ENCODE results near the gene ESYT2. TPM values are rescaled to one million over a fixed set of nuclear protein-coding genes. Genes with fewer than 3 reads are reported as not detected.

Gene ESYT2
- total and polyA plus RNA-seq, 9 of the 15 experiments (the other 6 are each of a cell fraction or from before 2014, with no cell fraction given) = 5.8 to 86.9 (median 64.7) TPM

GRCh38 chr7:158695726-158696452 is 133.4 kb downstream of the ESYT2 start (continued):
- TF ChIP-seq MEF2D (tag; conservative IDR thresholded peaks at IDR 0.05; ENCODE audit: low read depth) (no peak), ZKSCAN8 (CRISPR knock-in tag; IDR thresholded peaks at IDR 0.05) (no peak), ETV1 (tag; conservative IDR thresholded peaks at IDR 0.05; ENCODE audit: low read depth) (0 out of 2 replicates have a peak, but pooled peaks have one; percentile 31), KLF6 (CRISPR knock-in tag; IDR thresholded peaks at IDR 0.05; ENCODE audit: borderline replicate concordance) (no peak), ATF7 (IDR thresholded peaks at IDR 0.05) (no peak), CBX3 (IDR thresholded peaks at IDR 0.05; ENCODE audit: borderline replicate concordance in 1 of 2, low read length in 2 of 2) (no peak), POLR2AphosphoS5 (IDR thresholded peaks at IDR 0.05; ENCODE audit: control insufficient read depth, insufficient read depth, low read depth, low read length) (peak; percentile 49; the same call in 1 of the 2 replicates), RAD21 (CRISPR knock-in tag; conservative IDR thresholded peaks at IDR 0.05 in 1 of 2, IDR thresholded peaks at IDR 0.05 in 1 of 2) (peak; percentile 86 to 97), ID3 (CRISPR knock-in tag; IDR thresholded peaks at IDR 0.05) (no peak), ID3 (tag; IDR thresholded peaks at IDR 0.05) (no peak), SPI1 (IDR thresholded peaks at IDR 0.05; ENCODE audit: borderline replicate concordance, low read depth, low read length) (peak; percentile 99), NFIX (CRISPR knock-in tag; IDR thresholded peaks at IDR 0.05; ENCODE audit: low read depth) (no peak), ZNF57 (CRISPR knock-in tag; IDR thresholded peaks at IDR 0.05) (0 out of 2 replicates have a peak, but pooled peaks have one; percentile 32), CC2D1A (IDR thresholded peaks at IDR 0.05) (peak; percentile 46; the same call in 1 of the 2 replicates), ZFPM2 (CRISPR knock-in tag; IDR thresholded peaks at IDR 0.05) (no peak), FOXO4 (CRISPR knock-in tag; IDR thresholded peaks at IDR 0.05) (0 out of 2 replicates have a peak, but pooled peaks have one; percentile 60), ZNF766 (CRISPR knock-in tag; conservative IDR thresholded peaks at IDR 0.05) (0 out of 2 replicates have a peak, but pooled peaks have one; percentile 32), ZC3H4 (CRISPR knock-in tag; IDR thresholded peaks at IDR 0.05; ENCODE audit: borderline replicate concordance) (no peak), ZNF444 (CRISPR knock-in tag; IDR thresholded peaks at IDR 0.05) (0 out of 2 replicates have a peak, but pooled peaks have one; percentile 17), EGR1 (conservative IDR thresholded peaks at IDR 0.05) (no peak), ZNF445 (CRISPR knock-in tag; IDR thresholded peaks at IDR 0.05; ENCODE audit: low read depth) (no peak), GABPA (tag; conservative IDR thresholded peaks at IDR 0.05; ENCODE audit: low read depth) (peak; percentile 64), SP2 (IDR thresholded peaks at IDR 0.05; ENCODE audit: extremely low read depth, low read depth, low read length, poor library complexity, severe bottlenecking) (no peak), ELF1 (tag; IDR thresholded peaks at IDR 0.05) (peak; percentile 82), NR2C2 (CRISPR knock-in tag; IDR thresholded peaks at IDR 0.05) (no peak), NR2C2 (tag; IDR thresholded peaks at IDR 0.05) (no peak), TAF15 (IDR thresholded peaks at IDR 0.05; ENCODE audit: low read depth, low read length) (no peak), ZEB2 (IDR thresholded peaks at IDR 0.05) (no peak)

Data from K562 (cell line).